Transverse colon (tissue), 4 donors: ENCODE measurements around the gene GAB2. TPM values are rescaled to one million over a fixed set of nuclear protein-coding genes. Genes with fewer than 3 reads are reported as not detected.

ENCODE experiments used
- DNase-seq: peaks from one replicate; pipeline ENCODE4 v3.0.0-alpha.2; 2019
- H3K27ac ChIP-seq, 4 donors: fragments of 200-600 bp; sonication (generic); 2 replicates each; pipeline ENCODE4 v1.5.1; 2016 to 2018; ENCODE audit warnings: inconsistent platforms in 4 of 4
- H3K27me3 ChIP-seq: fragments of 200-600 bp; sonication (generic); 2 replicates; pipeline ENCODE4 v1.5.1; 2017; ENCODE audit warnings: inconsistent platforms
- H3K36me3 ChIP-seq, 4 donors: fragments of 200-600 bp; sonication (generic); 2 replicates each; pipeline ENCODE4 v1.5.1; 2017 to 2019; ENCODE audit warnings: inconsistent platforms in 4 of 4
- H3K4me1 ChIP-seq, 4 donors: fragments of 200-600 bp; sonication (generic); 2 replicates each; pipeline ENCODE4 v1.5.1; 2017 to 2020; ENCODE audit warnings: inconsistent platforms in 4 of 4
- H3K4me3 ChIP-seq, 4 donors: fragments of 200-600 bp; sonication (generic); 1 replicate in 1 of 4; 2 replicates in 3 of 4; pipeline versions ENCODE4 v1.5.1 to v1.6.1; 2017 to 2019; ENCODE audit warnings: inconsistent platforms in 4 of 4
- H3K9me3 ChIP-seq, 2 donors: fragments of 200-600 bp; sonication (generic); 2 replicates each; pipeline ENCODE4 v1.5.1; 2017 to 2019; ENCODE audit warnings: inconsistent platforms in 2 of 2
- EP300 ChIP-seq: sonication (generic); formaldehyde crosslinking; IDR thresholded peaks from one replicate; pipeline ENCODE4 v1.6.1; 2017; ENCODE audit warnings: antibody characterized with exemption, low read depth
- POLR2A ChIP-seq: fragments of 450-650 bp; IDR thresholded peaks from one replicate; pipeline ENCODE4 v1.6.1; 2016; ENCODE audit warnings: antibody characterized with exemption, mild to moderate bottlenecking, moderate library complexity
- POLR2AphosphoS5 ChIP-seq, 3 donors: sonication (generic); formaldehyde crosslinking; IDR thresholded peaks; one replicate each; pipeline ENCODE4 v1.6.1; 2016; ENCODE audit warnings: antibody characterized with exemption in 3 of 3
- WGBS, 2 donors: methylation state at CpG; one replicate each; pipeline ENCODE4 v1.1.5; 2018; ENCODE audit warnings: low coverage in 1 of 2; 5-methylcytosine and 5-hydroxymethylcytosine counted together
- in situ Hi-C, 4 donors: fragments of 200-750 bp; cut with MboI; loops; one replicate each; pipeline versions ENCODE4 v1.15.0 to v1.15.1; 2017; ENCODE audit warnings: low sequenced_read_pairs in 3 of 4, low pct_ligation_motif_present in 1 of 4, low pct_unique_long_range_greater_than_20kb in 1 of 4
- intact Hi-C: fragments of 100-400 bp; cut with DNase I; formaldehyde crosslinking; loops from one replicate; pipeline ENCODE4 v1.15.1; 2023; ENCODE audit warnings: low total_unique reads
- total RNA-seq, 4 donors: library from RNA; depleted of rRNA; stranded (reverse); fragments of >200 nt; gene quantifications; one replicate each; pipeline ENCODE4 v1.1.0, GENCODE V29; 2016
- TF ChIP-seq, protein P1 (sequence below), 5 experiments: fragments of 200-600 bp in 3 of 5; fragments of 450-650 bp in 2 of 5; sonication (generic) in 3 of 5; IDR thresholded peaks; 1 replicate in 2 of 5; 2 replicates in 3 of 5; pipeline ENCODE4 v1.5.1; 2016 to 2017; ENCODE audit warnings: antibody characterized with exemption in 5 of 5, inconsistent platforms in 3 of 5, mild to moderate bottlenecking in 2 of 5, moderate library complexity in 1 of 5

Gene GAB2
- total RNA-seq, 4 donors from 2014 or later, result 5.8 to 35.7 (median 22.9) TPM

GRCh38 chr11:78451371-78452150, 33.9 kb upstream of the GAB2 start:
- no peak for TF ChIP-seq POLR2AphosphoS5 (IDR thresholded peaks at IDR 0.05)
- TF ChIP-seq, protein P1, sequence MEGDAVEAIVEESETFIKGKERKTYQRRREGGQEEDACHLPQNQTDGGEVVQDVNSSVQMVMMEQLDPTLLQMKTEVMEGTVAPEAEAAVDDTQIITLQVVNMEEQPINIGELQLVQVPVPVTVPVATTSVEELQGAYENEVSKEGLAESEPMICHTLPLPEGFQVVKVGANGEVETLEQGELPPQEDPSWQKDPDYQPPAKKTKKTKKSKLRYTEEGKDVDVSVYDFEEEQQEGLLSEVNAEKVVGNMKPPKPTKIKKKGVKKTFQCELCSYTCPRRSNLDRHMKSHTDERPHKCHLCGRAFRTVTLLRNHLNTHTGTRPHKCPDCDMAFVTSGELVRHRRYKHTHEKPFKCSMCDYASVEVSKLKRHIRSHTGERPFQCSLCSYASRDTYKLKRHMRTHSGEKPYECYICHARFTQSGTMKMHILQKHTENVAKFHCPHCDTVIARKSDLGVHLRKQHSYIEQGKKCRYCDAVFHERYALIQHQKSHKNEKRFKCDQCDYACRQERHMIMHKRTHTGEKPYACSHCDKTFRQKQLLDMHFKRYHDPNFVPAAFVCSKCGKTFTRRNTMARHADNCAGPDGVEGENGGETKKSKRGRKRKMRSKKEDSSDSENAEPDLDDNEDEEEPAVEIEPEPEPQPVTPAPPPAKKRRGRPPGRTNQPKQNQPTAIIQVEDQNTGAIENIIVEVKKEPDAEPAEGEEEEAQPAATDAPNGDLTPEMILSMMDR (IDR thresholded peaks at IDR 0.05), result no peak
- TF ChIP-seq EP300, result no peak
- TF ChIP-seq POLR2A, result no peak
- in situ Hi-C loops (no loop called here), intact Hi-C loops (no loop called here)
- WGBS, 2 donors, result 60% methylated on average over 2 to 5 of the region's 5 CpGs
- Histone ChIP-seq H3K9me3 (no peaks in the 10 kb centered on the region), H3K4me1 (peaks cover 0 to 16% (median 7%) of the 10 kb centered on the region in 4 donors), H3K27me3 (no peaks in the 10 kb centered on the region), H3K4me3 (no peak overlapping the region), H3K36me3 (no peaks in the 10 kb centered on the region), H3K27ac (peak overlapping the region; percentile 34 to 62 (median 50))
- peak; percentile 62 for DNase-seq

DNA sequence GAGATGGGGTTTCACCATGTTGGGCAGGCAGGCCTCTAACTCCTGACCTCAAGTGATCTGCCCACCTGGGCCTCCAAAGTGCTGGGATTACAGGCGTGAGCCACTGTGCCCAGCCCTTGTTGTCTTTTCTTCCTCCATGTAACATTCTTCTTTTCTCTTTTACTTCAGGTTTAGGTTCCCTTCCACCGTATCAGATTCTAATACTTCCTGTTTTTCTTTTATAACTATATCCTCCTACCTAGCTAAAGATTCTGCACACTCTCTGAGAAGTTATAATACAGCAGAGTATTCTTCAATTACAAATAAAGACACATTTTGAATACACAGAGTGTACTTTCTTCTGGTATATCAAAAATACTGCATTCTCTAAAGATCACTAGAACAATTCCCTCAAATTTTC, 33.2 kb upstream of the GAB2 start:
- 43 to 49% methylated on average over 2 of the region's 2 CpGs for WGBS, 2 donors
- Histone ChIP-seq H3K9me3 (no peaks in the 10 kb centered on the region), H3K36me3 (no peaks in the 10 kb centered on the region), H3K4me3 (no peak overlapping the region), H3K4me1 (peaks cover 0 to 16% (median 7%) of the 10 kb centered on the region in 4 donors), H3K27me3 (no peaks in the 10 kb centered on the region), H3K27ac (peak overlapping the region; percentile 2 to 62 (median 38))
- intact Hi-C loops, result no loop called here
- no peak for DNase-seq
- in situ Hi-C loops, result no loop called here
- TF ChIP-seq POLR2AphosphoS5 (IDR thresholded peaks at IDR 0.05), result no peak
- no peak for TF ChIP-seq POLR2A
- TF ChIP-seq EP300, result no peak
- TF ChIP-seq, protein P1 (IDR thresholded peaks at IDR 0.05), result no peak

DNA sequence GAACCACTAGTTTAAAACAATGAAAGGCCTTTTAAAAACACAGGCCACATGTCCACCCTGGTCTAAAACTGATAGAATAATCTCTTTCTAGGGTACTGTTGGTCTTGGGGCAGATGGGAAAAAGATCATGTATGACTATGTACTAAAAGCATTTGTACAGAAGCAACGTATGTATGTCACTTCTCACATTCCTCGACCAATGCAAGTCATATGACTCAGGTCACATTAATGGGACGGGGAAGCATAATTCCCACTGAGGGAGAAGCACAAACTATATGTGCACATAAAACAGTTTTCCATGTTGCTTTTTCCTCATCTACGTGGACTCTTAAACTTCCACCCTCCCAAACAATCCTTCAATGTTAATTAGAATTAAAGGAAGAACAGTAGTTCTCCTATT, 32.2 kb upstream of the GAB2 start:
- intact Hi-C loops (no loop called here), in situ Hi-C loops (no loop called here)
- no peaks in the 10 kb centered on the region for H3K9me3 ChIP-seq
- no peaks in the 10 kb centered on the region for H3K36me3 ChIP-seq
- peaks cover 0 to 16% (median 7%) of the 10 kb centered on the region in 4 donors for H3K4me1 ChIP-seq
- 86 to 88% methylated on average over 4 of the region's 4 CpGs for WGBS, 2 donors
- H3K27ac ChIP-seq, result no peak overlapping the region
- H3K27me3 ChIP-seq, result no peaks in the 10 kb centered on the region
- no peak for DNase-seq
- H3K4me3 ChIP-seq, result no peak overlapping the region
- no peak for TF ChIP-seq POLR2A
- TF ChIP-seq EP300, result no peak
- TF ChIP-seq POLR2AphosphoS5 (IDR thresholded peaks at IDR 0.05), result no peak
- TF ChIP-seq, protein P1 (IDR thresholded peaks at IDR 0.05), result no peak

GRCh38 chr11:78446210-78446609, 28.6 kb upstream of the GAB2 start:
- H3K27ac ChIP-seq, result no peak overlapping the region
- in situ Hi-C loops, result no loop called here
- intact Hi-C loops, result no loop called here

More at GRCh38 chr11:78446210-78446609, 28.6 kb upstream of the GAB2 start:
- Histone ChIP-seq H3K36me3 (no peaks in the 10 kb centered on the region), H3K27me3 (no peaks in the 10 kb centered on the region), H3K4me3 (no peak overlapping the region), H3K4me1 (peaks cover 0 to 17% (median 8%) of the 10 kb centered on the region in 4 donors), H3K9me3 (no peaks in the 10 kb centered on the region)
- no peak for DNase-seq
- TF ChIP-seq POLR2AphosphoS5 (IDR thresholded peaks at IDR 0.05) (no peak), EP300 (no peak), POLR2A (no peak)
- TF ChIP-seq, protein P1 (IDR thresholded peaks at IDR 0.05), result no peak
